ENCODE data around the gene MMS22L.
"Not testable (repeated sequence)": the region's sequence is repeated elsewhere in the genome, so short reads cannot be mapped to it uniquely, and the experiment has no call there.

MMS22L gene

GRCh38 chr6:97240222-97240621, 42.8 kb downstream of the MMS22L start:
- DNase-seq, result no peak

- DNase-seq, result no peak
Measured at GRCh38 chr6:97231911-97232310, 51.1 kb downstream of the MMS22L start.

GRCh38 chr6:97222903-97223302, 60.1 kb downstream of the MMS22L start:
- no peak for DNase-seq

GRCh38 chr6:97218912-97219311, 64.1 kb downstream of the MMS22L start:
- no peak for DNase-seq

- no peak for DNase-seq
Measured at GRCh38 chr6:97215157-97215769, 67.8 kb downstream of the MMS22L start.

- no peak for DNase-seq
Measured at GRCh38 chr6:97214671-97215070, 68.3 kb downstream of the MMS22L start.

- DNase-seq, result no peak
Measured at GRCh38 chr6:97207383-97207782, 75.6 kb downstream of the MMS22L start.

GRCh38 chr6:97205966-97206365, 77.0 kb downstream of the MMS22L start:
- no peak for DNase-seq

GRCh38 chr6:97203343-97203742, 79.7 kb downstream of the MMS22L start:
- DNase-seq, result no peak

- DNase-seq, result no peak
Measured at GRCh38 chr6:97198046-97198565, 84.9 kb downstream of the MMS22L start.

GRCh38 chr6:97195117-97195516, 87.9 kb downstream of the MMS22L start:
- DNase-seq, result no peak

- no peak for DNase-seq
Measured at GRCh38 chr6:97189767-97190166, 93.2 kb downstream of the MMS22L start.

GRCh38 chr6:97187951-97188350, 95.1 kb downstream of the MMS22L start:
- no peak for DNase-seq

GRCh38 chr6:97186416-97186999, 96.5 kb downstream of the MMS22L start:
- DNase-seq, result no peak

- no peak for DNase-seq
Measured at GRCh38 chr6:97177905-97178304, 105.1 kb downstream of the MMS22L start.

- no peak for DNase-seq
Measured at GRCh38 chr6:97176468-97176867, 106.5 kb downstream of the MMS22L start.

- peak; percentile 35 for DNase-seq
Measured at GRCh38 chr6:97175806-97176205, 107.2 kb downstream of the MMS22L start.

- no peak for DNase-seq
Measured at GRCh38 chr6:97174471-97174870, 108.5 kb downstream of the MMS22L start.

- DNase-seq, result no peak
Measured at GRCh38 chr6:97160280-97160679, 122.7 kb downstream of the MMS22L start.

GRCh38 chr6:97155447-97155846, 127.6 kb downstream of the MMS22L start:
- not testable (repeated sequence) for DNase-seq

- no peak for DNase-seq
Measured at GRCh38 chr6:97154015-97154414, 129.0 kb downstream of the MMS22L start.

- no peak for DNase-seq
Measured at GRCh38 chr6:97151601-97152000, 131.4 kb downstream of the MMS22L start.

- DNase-seq, result no peak
Measured at GRCh38 chr6:97150932-97151331, 132.1 kb downstream of the MMS22L start.

- DNase-seq, result no peak
Measured at GRCh38 chr6:97147421-97147820, 135.6 kb downstream of the MMS22L start.

- no peak for DNase-seq
Measured at GRCh38 chr6:97145691-97146090, 137.3 kb downstream of the MMS22L start.

Measured in NCI-H187 treated with DMSO at 0.1 percent for 48 hours (cell line).